WTC11 (cell line): ENCODE results near the gene ZC3H8. TPM values are rescaled to one million over a fixed set of nuclear protein-coding genes. Genes with fewer than 3 reads are reported as not detected.

ENCODE experiments used
- ARID4B ChIP-seq: sonication (generic); formaldehyde crosslinking; IDR thresholded peaks from 2 replicates; pipeline ENCODE4 v1.8.0; 2023; ENCODE audit warnings: missing genetic modification reagents, mild to moderate bottlenecking, borderline replicate concordance
- ATF3 ChIP-seq: sonication (generic); formaldehyde crosslinking; conservative IDR thresholded peaks from 2 replicates; pipeline ENCODE4 v1.8.1; 2022; ENCODE audit warnings: mild to moderate bottlenecking, missing genetic modification reagents
- ATF6 ChIP-seq: sonication (generic); formaldehyde crosslinking; IDR thresholded peaks from 2 replicates; pipeline ENCODE4 v1.8.1; 2023; ENCODE audit warnings: mild to moderate bottlenecking, missing genetic modification reagents
- CDX4 ChIP-seq: fragments of 250-450 bp; sonication (Bioruptor Pico); IDR thresholded peaks from 2 replicates; pipeline ENCODE4 v1.9.0; 2021; ENCODE audit warnings: moderate library complexity, mild to moderate bottlenecking, inconsistent platforms, borderline replicate concordance
- CREB1 ChIP-seq: sonication (generic); formaldehyde crosslinking; IDR thresholded peaks from 2 replicates; pipeline ENCODE4 v1.8.0; 2023; ENCODE audit warnings: mild to moderate bottlenecking, missing genetic modification reagents
- E2F1 ChIP-seq: sonication (generic); formaldehyde crosslinking; IDR thresholded peaks from 2 replicates; pipeline ENCODE4 v1.8.0; 2022; ENCODE audit warnings: mild to moderate bottlenecking, missing genetic modification reagents
- ELF4 ChIP-seq: sonication (generic); formaldehyde crosslinking; IDR thresholded peaks from 2 replicates; pipeline ENCODE4 v1.8.1; 2022; ENCODE audit warnings: low read depth, mild to moderate bottlenecking, moderate library complexity, missing genetic modification reagents
- ESRRA ChIP-seq: sonication (generic); formaldehyde crosslinking; IDR thresholded peaks from 2 replicates; pipeline ENCODE4 v1.8.1; 2022; ENCODE audit warnings: mild to moderate bottlenecking, missing genetic modification reagents, borderline replicate concordance
- HMGXB4 ChIP-seq: sonication (generic); formaldehyde crosslinking; IDR thresholded peaks from 2 replicates; pipeline ENCODE4 v1.8.1; 2023; ENCODE audit warnings: mild to moderate bottlenecking, moderate library complexity, missing genetic modification reagents
- NFE2L1 ChIP-seq: sonication (generic); formaldehyde crosslinking; IDR thresholded peaks from 2 replicates; pipeline ENCODE4 v1.8.1; 2023; ENCODE audit warnings: missing genetic modification reagents
- NR1H2 ChIP-seq: sonication (generic); formaldehyde crosslinking; IDR thresholded peaks from 2 replicates; pipeline ENCODE4 v1.9.0; 2021; ENCODE audit warnings: mild to moderate bottlenecking, moderate library complexity, missing genetic modification reagents
- NR3C1 ChIP-seq: sonication (generic); formaldehyde crosslinking; conservative IDR thresholded peaks from 2 replicates; pipeline ENCODE4 v1.8.1; 2023; ENCODE audit warnings: low read depth, mild to moderate bottlenecking, missing genetic modification reagents
- PREB ChIP-seq: sonication (generic); formaldehyde crosslinking; IDR thresholded peaks from 2 replicates; pipeline ENCODE4 v1.8.1; 2022; ENCODE audit warnings: mild to moderate bottlenecking, missing genetic modification reagents, moderate library complexity, borderline replicate concordance
- RELA ChIP-seq: sonication (generic); formaldehyde crosslinking; IDR thresholded peaks from 2 replicates; pipeline ENCODE4 v1.8.1; 2022; ENCODE audit warnings: missing genetic modification reagents, mild to moderate bottlenecking, borderline replicate concordance
- TEAD1 ChIP-seq: sonication (generic); formaldehyde crosslinking; IDR thresholded peaks from 2 replicates; pipeline ENCODE4 v1.8.0; 2022; ENCODE audit warnings: mild to moderate bottlenecking, missing genetic modification reagents
- TEAD4 ChIP-seq: sonication (generic); formaldehyde crosslinking; IDR thresholded peaks from 2 replicates; pipeline ENCODE4 v1.8.0; 2022; ENCODE audit warnings: mild to moderate bottlenecking, missing genetic modification reagents
- ZNF317 ChIP-seq: sonication (generic); formaldehyde crosslinking; IDR thresholded peaks from 2 replicates; pipeline ENCODE4 v1.8.1; 2023; ENCODE audit warnings: low read depth, mild to moderate bottlenecking, moderate library complexity, missing genetic modification reagents, borderline replicate concordance
- ZNF532 ChIP-seq: fragments of 250-450 bp; sonication (Bioruptor Pico); IDR thresholded peaks from 2 replicates; pipeline ENCODE4 v1.9.0; 2021; ENCODE audit warnings: mild to moderate bottlenecking, borderline replicate concordance
- ZNF671 ChIP-seq: fragments of 250-450 bp; sonication (Bioruptor Pico); IDR thresholded peaks from 2 replicates; pipeline ENCODE4 v1.8.0; 2021; ENCODE audit warnings: mild to moderate bottlenecking
- ZSCAN18 ChIP-seq: fragments of 250-450 bp; sonication (Bioruptor Pico); IDR thresholded peaks from 2 replicates; pipeline ENCODE4 v2.1.2; 2022; ENCODE audit warnings: mild to moderate bottlenecking, moderate library complexity
- total RNA-seq: library from RNA; stranded (reverse); gene quantifications from 3 replicates; pipeline ENCODE4 v1.2.3, GENCODE V29; 2021

The ZC3H8 gene
- total RNA-seq, 1 experiment from 2014 or later, result 5.7 TPM

- TF ChIP-seq HMGXB4 (CRISPR knock-in tag), result 0 out of 2 replicates have a peak, but pooled peaks have one; percentile 35
- no peak for TF ChIP-seq ZSCAN18 (CRISPR knock-in tag)
- no peak for TF ChIP-seq ATF6 (CRISPR knock-in tag)
- TF ChIP-seq ZNF671 (CRISPR knock-in tag), result no peak
- no peak for TF ChIP-seq E2F1
- TF ChIP-seq ZNF532 (CRISPR knock-in tag), result no peak
- TF ChIP-seq NR3C1, result no peak
- TF ChIP-seq ESRRA (CRISPR knock-in tag), result peak; percentile 68; the same call in 1 of the 2 replicates
- TF ChIP-seq CDX4 (CRISPR knock-in tag), result no peak
- no peak for TF ChIP-seq ELF4 (CRISPR knock-in tag)
- TF ChIP-seq NR1H2 (CRISPR knock-in tag), result no peak
- TF ChIP-seq CREB1 (CRISPR knock-in tag), result no peak
- TF ChIP-seq TEAD1, result no peak
- TF ChIP-seq ARID4B (CRISPR knock-in tag), result peak; percentile 65
- TF ChIP-seq RELA, result no peak
- TF ChIP-seq ZNF317 (CRISPR knock-in tag), result no peak
- no peak for TF ChIP-seq TEAD4 (CRISPR knock-in tag)
- TF ChIP-seq ATF3 (CRISPR knock-in tag), result no peak
- no peak for TF ChIP-seq NFE2L1 (CRISPR knock-in tag)
- no peak for TF ChIP-seq PREB (CRISPR knock-in tag)
Measured at GRCh38 chr2:112254466-112255240, at the start of gene ZC3H8 (continued).
